HepG2 (cell line): ENCODE results near the gene TEKT2. TPM values are rescaled to one million over a fixed set of nuclear protein-coding genes. Genes with fewer than 3 reads are reported as not detected.

ENCODE experiments used
- AGO1 ChIP-seq: fragments of 200-400 bp; formaldehyde crosslinking; IDR thresholded peaks from 2 replicates; pipeline ENCODE4 v1.6.1; 2017; ENCODE audit warnings: mild to moderate bottlenecking, low read depth, low read length, moderate library complexity; ENCODE audit not compliant: poor library complexity, severe bottlenecking
- BHLHE40 ChIP-seq: IDR thresholded peaks from 2 replicates; pipeline ENCODE4 v1.6.1; 2011; ENCODE audit warnings: low read length, improper control_type of control experiment
- CENPBD1 ChIP-seq: sonication (generic); formaldehyde crosslinking; IDR thresholded peaks from 2 replicates; pipeline ENCODE4 v1.8.0; 2022; ENCODE audit warnings: missing genetic modification reagents, low read depth, mild to moderate bottlenecking, borderline replicate concordance
- FOXK1 ChIP-seq: sonication (generic); formaldehyde crosslinking; IDR thresholded peaks from 2 replicates; pipeline ENCODE4 v1.4.0; 2020; ENCODE audit warnings: low read depth, missing genetic modification reagents, borderline replicate concordance
- GZF1 ChIP-seq: sonication (generic); formaldehyde crosslinking; IDR thresholded peaks from 2 replicates; pipeline ENCODE4 v1.5.1; 2020; ENCODE audit warnings: mild to moderate bottlenecking, missing genetic modification reagents
- HCFC1 ChIP-seq: fragments of 150-350 bp; IDR thresholded peaks from 2 replicates; pipeline ENCODE4 v1.6.1; 2014; ENCODE audit warnings: low read depth, low read length
- HOXD1 ChIP-seq: sonication (generic); formaldehyde crosslinking; IDR thresholded peaks from 2 replicates; pipeline ENCODE4 v1.5.0; 2020; ENCODE audit warnings: missing genetic modification reagents
- KLF12 ChIP-seq: sonication (generic); formaldehyde crosslinking; IDR thresholded peaks from 2 replicates; pipeline ENCODE4 v1.4.0; 2020; ENCODE audit warnings: missing genetic modification reagents, borderline replicate concordance
- MATR3 ChIP-seq: sonication (generic); formaldehyde crosslinking; IDR thresholded peaks from 2 replicates; pipeline ENCODE4 v1.4.0; 2020; ENCODE audit warnings: missing genetic modification reagents
- NBN ChIP-seq: fragments of 450-650 bp; conservative IDR thresholded peaks from 2 replicates; pipeline ENCODE4 v1.6.1; 2017
- NCOR1 ChIP-seq: fragments of 200-600 bp; sonication (generic); IDR thresholded peaks from 2 replicates; pipeline ENCODE4 v1.7.0; 2017; ENCODE audit warnings: antibody characterized with exemption, low read length, borderline replicate concordance
- SALL1 ChIP-seq: sonication (generic); formaldehyde crosslinking; IDR thresholded peaks from 2 replicates; pipeline ENCODE4 v1.8.0; 2022; ENCODE audit warnings: mild to moderate bottlenecking, missing genetic modification reagents
- TCF7 ChIP-seq: sonication (generic); IDR thresholded peaks from 2 replicates; pipeline ENCODE4 v1.6.1; 2016; ENCODE audit warnings: antibody characterized with exemption, low read depth
- ZBED4 ChIP-seq: sonication (generic); formaldehyde crosslinking; IDR thresholded peaks from 2 replicates; pipeline ENCODE4 v1.4.0; 2020; ENCODE audit warnings: missing genetic modification reagents, borderline replicate concordance
- ZBTB33 ChIP-seq: sonication (generic); formaldehyde crosslinking; IDR thresholded peaks from 2 replicates; pipeline ENCODE4 v1.4.0; 2020; ENCODE audit warnings: missing genetic modification reagents
- ZC3H13 ChIP-seq: sonication (generic); formaldehyde crosslinking; IDR thresholded peaks from 2 replicates; pipeline ENCODE4 v1.8.1; 2023; ENCODE audit warnings: mild to moderate bottlenecking, missing genetic modification reagents, moderate library complexity
- ZEB1 ChIP-seq: IDR thresholded peaks from 2 replicates; pipeline ENCODE4 v1.6.1; 2012; ENCODE audit warnings: mild to moderate bottlenecking, low read depth, inconsistent platforms; ENCODE audit not compliant: insufficient replicate concordance
- ZFP36L1 ChIP-seq: sonication (generic); formaldehyde crosslinking; IDR thresholded peaks from 2 replicates; pipeline ENCODE4 v1.8.0; 2022; ENCODE audit warnings: mild to moderate bottlenecking, missing genetic modification reagents, moderate library complexity
- ZMAT3 ChIP-seq: sonication (generic); formaldehyde crosslinking; conservative IDR thresholded peaks from 2 replicates; pipeline ENCODE4 v1.7.0; 2021; ENCODE audit warnings: missing genetic modification reagents
- ZNF235 ChIP-seq: sonication (generic); formaldehyde crosslinking; IDR thresholded peaks from 2 replicates; pipeline ENCODE4 v1.8.1; 2023; ENCODE audit warnings: mild to moderate bottlenecking, missing genetic modification reagents, borderline replicate concordance
- ZNF329 ChIP-seq: sonication (generic); formaldehyde crosslinking; IDR thresholded peaks from 2 replicates; pipeline ENCODE4 v1.9.0; 2021; ENCODE audit warnings: low read depth, mild to moderate bottlenecking, missing genetic modification reagents
- ZNF337 ChIP-seq: sonication (generic); formaldehyde crosslinking; IDR thresholded peaks from 2 replicates; pipeline ENCODE4 v1.5.1; 2020; ENCODE audit warnings: missing genetic modification reagents, low read depth, mild to moderate bottlenecking, borderline replicate concordance
- ZNF430 ChIP-seq: sonication (generic); formaldehyde crosslinking; IDR thresholded peaks from 2 replicates; pipeline ENCODE4 v1.9.0; 2021; ENCODE audit warnings: mild to moderate bottlenecking, missing genetic modification reagents
- ZNF569 ChIP-seq: sonication (generic); formaldehyde crosslinking; IDR thresholded peaks from 2 replicates; pipeline ENCODE4 v1.5.0; 2020; ENCODE audit warnings: mild to moderate bottlenecking, missing genetic modification reagents, moderate library complexity, borderline replicate concordance
- polyA plus RNA-seq, 8 experiments: library from polyadenylated mRNA; depleted of rRNA in 3 of 8; stranded (reverse) in 7 of 8; unstranded in 1 of 8; fragments of >200 nt; fragmentation: Illumina TruSeq in 4 of 8; extraction: Trizol in 4 of 8; gene quantifications; 2 replicates each; pipeline versions ENCODE4 v1.2.1 to v1.2.3, GENCODE V29; 2011 to 2016; ENCODE audit warnings: low read depth in 4 of 8, missing spikeins in 1 of 8, mixed read lengths in 1 of 8; ENCODE audit not compliant: insufficient read depth in 1 of 8
- total RNA-seq, 5 experiments: library from RNA; depleted of rRNA; stranded (reverse); fragments of >200 nt; fragmentation: Illumina TruSeq; extraction: Trizol; gene quantifications; 2 replicates each; pipeline ENCODE4 v1.2.3, GENCODE V29; 2016; ENCODE audit warnings: low read depth in 1 of 5

Gene TEKT2
- total and polyA plus RNA-seq, 2 of the 13 experiments (the other 11 are each of a cell fraction or from before 2014, with no cell fraction given) = 0.31 to 0.38 TPM

GRCh38 chr1:36088577-36089392 lies 4.9 kb downstream of the TEKT2 start, which contains the start of gene ADPRS (continued):
- TF ChIP-seq KLF12 (CRISPR knock-in tag) (peak; percentile 99), GZF1 (CRISPR knock-in tag) (0 out of 2 replicates have a peak, but pooled peaks have one; percentile 63), MATR3 (CRISPR knock-in tag) (no peak), ZNF235 (CRISPR knock-in tag) (peak; percentile 84), HOXD1 (CRISPR knock-in tag) (peak; percentile 76), ZMAT3 (CRISPR knock-in tag) (peak; percentile 93), ZNF337 (CRISPR knock-in tag) (no peak), ZNF430 (CRISPR knock-in tag) (peak; percentile 91), NBN (no peak), HCFC1 (peak; percentile 74), BHLHE40 (0 out of 2 replicates have a peak, but pooled peaks have one; percentile 12), FOXK1 (CRISPR knock-in tag) (peak; percentile 81), AGO1 (no peak), ZBTB33 (CRISPR knock-in tag) (peak; percentile 58; the same call in 1 of the 2 replicates), ZNF329 (CRISPR knock-in tag) (peak; percentile 79; the same call in 1 of the 2 replicates), ZBED4 (peak; percentile 67), ZNF569 (peak; percentile 81; the same call in 1 of the 2 replicates), NCOR1 (no peak), ZFP36L1 (CRISPR knock-in tag) (0 out of 2 replicates have a peak, but pooled peaks have one; percentile 22), SALL1 (CRISPR knock-in tag) (peak; percentile 89), TCF7 (no peak), CENPBD1 (CRISPR knock-in tag) (peak; percentile 38; the same call in 1 of the 2 replicates), ZC3H13 (CRISPR knock-in tag) (peak; percentile 81; the same call in 1 of the 2 replicates), ZEB1 (peak; percentile 20)
